ENCODE data around the gene PGF. TPM values are rescaled to one million over a fixed set of nuclear protein-coding genes. Genes with fewer than 3 reads are reported as not detected.

Gene PGF
- total and polyA plus RNA-seq, 4 donors, result 0.61 to 4.5 (median 1.8) TPM

GRCh38 chr14:74981833-74982232, 26.4 kb upstream of the PGF start (continued):
- TF ChIP-seq ZBTB33 (IDR thresholded peaks at IDR 0.05) (no peak), RAD21 (IDR thresholded peaks at IDR 0.05) (no peak)

- 91% methylated on average over 9 of the region's 9 CpGs for WGBS
- H3K4me1 ChIP-seq (ENCODE audit: control insufficient read depth in 4 of 4, insufficient read depth in 4 of 4, low read length in 3 of 4), result no peaks in the 10 kb centered on the region
These were observed 26.0 kb upstream of the PGF start for GRCh38 chr14:74981462-74981782.

More at GRCh38 chr14:74981462-74981782, 26.0 kb upstream of the PGF start:
- no peaks in the 10 kb centered on the region for H3K36me3 ChIP-seq (ENCODE audit: control insufficient read depth in 4 of 4, insufficient read depth in 3 of 4, low read depth in 1 of 4, low read length in 3 of 4)
- no peak overlapping the region for H3K9ac ChIP-seq (ENCODE audit: low read depth in 1 of 2, low read length in 2 of 2)
- no peak overlapping the region for H3K27ac ChIP-seq (ENCODE audit: low read depth in 1 of 2, low read length in 2 of 2)
- no peak for DNase-seq (ENCODE audit: low spot score)
- H3K4me3 ChIP-seq (ENCODE audit: low read depth in 1 of 3, low read length in 3 of 3), result no peak overlapping the region
- no peak for TF ChIP-seq HNF4G (IDR thresholded peaks at IDR 0.05)
- TF ChIP-seq EGR1 (IDR thresholded peaks at IDR 0.05; ENCODE audit: low read depth in 2 of 2), result no peak
- TF ChIP-seq TAF1 (conservative IDR thresholded peaks at IDR 0.05), result no peak
- TF ChIP-seq RAD21 (IDR thresholded peaks at IDR 0.05), result no peak
- TF ChIP-seq MAX (IDR thresholded peaks at IDR 0.05), result no peak
- no peak for TF ChIP-seq REST (IDR thresholded peaks at IDR 0.05)
- TF ChIP-seq JUND (IDR thresholded peaks at IDR 0.05), result no peak
- no peak for TF ChIP-seq ATF3 (IDR thresholded peaks at IDR 0.05)
- no peak for TF ChIP-seq ZBTB33 (IDR thresholded peaks at IDR 0.05)
- TF ChIP-seq YY1 (IDR thresholded peaks at IDR 0.05), result no peak
- no peak for TF ChIP-seq FOXA2 (IDR thresholded peaks at IDR 0.05)
- no peak for TF ChIP-seq RXRA (IDR thresholded peaks at IDR 0.05)
- no peaks in the 10 kb centered on the region for H3K27me3 ChIP-seq (ENCODE audit: control insufficient read depth in 4 of 4, insufficient read depth in 4 of 4, low read length in 3 of 4)
- H3K9me3 ChIP-seq (ENCODE audit: control insufficient read depth in 4 of 4, low read length in 3 of 4), result no peaks in the 10 kb centered on the region

Measured in liver (tissue), 9 donors.